Prostate gland (tissue), 2 donors: Measurements from ENCODE around the gene USP17L17. TPM values are rescaled to one million over a fixed set of nuclear protein-coding genes. Genes with fewer than 3 reads are reported as not detected.
"Not testable (repeated sequence)": the region's sequence is repeated elsewhere in the genome, so short reads cannot be mapped to it uniquely, and the experiment has no call there.

ENCODE experiments used
- DNase-seq: peaks from one replicate; pipeline ENCODE4 v3.0.0-alpha.2; 2019; ENCODE audit warnings: low spot score
- H3K27ac ChIP-seq, 2 donors: fragments of 200-600 bp; sonication (generic); 2 replicates each; pipeline ENCODE4 v1.5.1; 2017 to 2019
- H3K27me3 ChIP-seq: fragments of 200-600 bp; sonication (generic); replicated peaks from 2 replicates; pipeline ENCODE4 v1.5.1; 2019; ENCODE audit not compliant: insufficient read depth
- H3K36me3 ChIP-seq, 2 donors: fragments of 200-600 bp; sonication (generic); 1 replicate in 1 of 2; 2 replicates in 1 of 2; pipeline versions ENCODE4 v1.5.1 to v1.8.1; 2017 to 2019
- H3K4me1 ChIP-seq: fragments of 200-600 bp; sonication (generic); replicated peaks from 2 replicates; pipeline ENCODE4 v1.5.1; 2019
- H3K4me3 ChIP-seq, 2 donors: fragments of 200-600 bp; sonication (generic); 2 replicates each; pipeline ENCODE4 v1.5.1; 2017 to 2019
- H3K9me3 ChIP-seq: fragments of 200-600 bp; sonication (generic); 2 replicates; pipeline ENCODE4 v1.5.1; 2017
- WGBS: methylation state at CpG from one replicate; pipeline ENCODE4 v1.1.5; 2018; 5-methylcytosine and 5-hydroxymethylcytosine counted together
- intact Hi-C: fragments of 100-400 bp; cut with DNase I; formaldehyde crosslinking; loops from one replicate; pipeline ENCODE4 v1.14.2; 2022
- total RNA-seq, 2 donors: library from RNA; depleted of rRNA; stranded (reverse); fragments of >200 nt; gene quantifications; one replicate each; pipeline ENCODE4 v1.1.0, GENCODE V29; 2016

Gene USP17L17, protein sequence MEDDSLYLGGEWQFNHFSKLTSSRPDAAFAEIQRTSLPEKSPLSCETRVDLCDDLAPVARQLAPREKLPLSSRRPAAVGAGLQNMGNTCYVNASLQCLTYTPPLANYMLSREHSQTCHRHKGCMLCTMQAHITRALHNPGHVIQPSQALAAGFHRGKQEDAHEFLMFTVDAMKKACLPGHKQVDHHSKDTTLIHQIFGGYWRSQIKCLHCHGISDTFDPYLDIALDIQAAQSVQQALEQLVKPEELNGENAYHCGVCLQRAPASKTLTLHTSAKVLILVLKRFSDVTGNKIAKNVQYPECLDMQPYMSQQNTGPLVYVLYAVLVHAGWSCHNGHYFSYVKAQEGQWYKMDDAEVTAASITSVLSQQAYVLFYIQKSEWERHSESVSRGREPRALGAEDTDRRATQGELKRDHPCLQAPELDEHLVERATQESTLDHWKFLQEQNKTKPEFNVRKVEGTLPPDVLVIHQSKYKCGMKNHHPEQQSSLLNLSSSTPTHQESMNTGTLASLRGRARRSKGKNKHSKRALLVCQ
- total RNA-seq: not detected

DNA sequence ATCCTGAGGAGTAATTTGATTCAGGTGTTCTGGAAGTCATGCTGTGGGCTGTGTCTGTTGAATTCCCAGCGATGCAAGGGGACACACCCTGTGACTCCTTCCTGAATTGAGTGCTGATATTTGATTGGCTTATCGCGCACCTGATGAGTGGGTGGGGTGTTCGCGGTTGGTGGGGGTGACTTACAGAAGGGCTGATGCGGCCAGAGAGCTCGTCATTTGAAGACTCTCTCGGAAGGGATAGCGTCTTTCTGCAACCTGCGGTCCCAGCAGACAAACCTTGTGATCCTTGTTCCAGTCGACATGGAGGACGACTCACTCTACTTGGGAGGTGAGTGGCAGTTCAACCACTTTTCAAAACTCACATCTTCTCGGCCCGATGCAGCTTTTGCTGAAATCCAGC lies at the start of gene USP17L17:
USP17L17 (plus strand) TSS at position 301 of the 400 bp plus-strand sequence; CDS start at position 301, 0 bp downstream.
- H3K9me3 ChIP-seq, intact Hi-C loops, H3K4me3 ChIP-seq, H3K27me3 ChIP-seq, H3K27ac ChIP-seq, H3K4me1 ChIP-seq, DNase-seq, H3K36me3 ChIP-seq: not testable (repeated sequence)
- 93% methylated on average over 14 of the region's 14 CpGs for WGBS

DNA sequence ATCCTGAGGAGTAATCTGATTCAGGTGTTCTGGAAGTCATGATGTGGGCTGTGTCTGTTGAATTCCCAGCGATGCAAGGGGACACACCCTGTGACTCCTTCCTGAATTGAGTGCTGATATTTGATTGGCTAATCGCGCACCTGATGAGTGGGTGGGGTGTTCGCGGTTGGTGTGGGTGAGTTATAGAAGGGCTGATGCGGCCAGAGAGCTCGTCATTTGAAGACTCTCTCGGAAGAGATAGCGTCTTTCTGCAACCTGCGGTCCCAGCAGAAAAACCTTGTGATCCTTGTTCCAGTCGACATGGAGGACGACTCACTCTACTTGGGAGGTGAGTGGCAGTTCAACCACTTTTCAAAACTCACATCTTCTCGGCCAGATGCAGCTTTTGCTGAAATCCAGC lies 33.3 kb upstream of the USP17L17 start, which contains the start of gene USP17L10:
USP17L10 (plus strand) TSS at position 301 of the 400 bp plus-strand sequence; CDS start at position 301, 0 bp downstream.
- H3K27ac ChIP-seq, intact Hi-C loops, H3K9me3 ChIP-seq, DNase-seq, H3K36me3 ChIP-seq, H3K4me3 ChIP-seq, H3K4me1 ChIP-seq, H3K27me3 ChIP-seq: not testable (repeated sequence)
- no CpG with 5 or more reads among the region's 13 CpGs for WGBS

DNA sequence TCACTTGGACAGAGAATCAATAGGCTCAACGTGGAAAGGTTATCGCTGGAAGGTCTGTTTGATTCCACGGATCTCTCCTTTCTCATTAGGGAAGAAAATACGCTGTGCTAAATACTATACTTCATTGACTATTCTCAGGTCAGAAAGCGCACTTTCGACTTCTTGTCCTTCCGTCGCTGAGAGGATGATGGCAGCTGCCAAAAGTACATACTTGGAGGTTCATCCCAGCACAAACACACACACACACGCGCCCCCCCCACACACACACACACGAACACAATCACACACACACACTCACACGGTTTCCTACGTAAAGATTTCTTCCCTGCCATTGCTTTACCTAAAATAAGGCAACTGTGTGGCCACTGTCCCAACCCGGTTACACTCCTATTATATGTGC lies 29.0 kb upstream of the USP17L17 start:
- H3K27me3 ChIP-seq, H3K9me3 ChIP-seq, intact Hi-C loops, H3K36me3 ChIP-seq, H3K4me3 ChIP-seq, H3K4me1 ChIP-seq, H3K27ac ChIP-seq: not testable (repeated sequence)
- DNase-seq: peak; percentile 2
- 76% methylated on average over 9 of the region's 14 CpGs for WGBS

DNA sequence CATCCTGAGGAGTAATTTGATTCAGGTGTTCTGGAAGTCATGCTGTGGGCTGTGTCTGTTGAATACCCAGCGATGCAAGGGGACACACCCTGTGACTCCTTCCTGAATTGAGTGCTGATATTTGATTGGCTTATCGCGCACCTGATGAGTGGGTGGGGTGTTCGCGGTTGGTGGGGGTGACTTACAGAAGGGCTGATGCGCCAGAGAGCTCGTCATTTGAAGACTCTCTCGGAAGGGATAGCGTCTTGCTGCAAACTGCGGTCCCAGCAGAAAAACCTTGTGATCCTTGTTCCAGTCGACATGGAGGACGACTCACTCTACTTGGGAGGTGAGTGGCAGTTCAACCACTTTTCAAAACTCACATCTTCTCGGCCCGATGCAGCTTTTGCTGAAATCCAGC lies 28.6 kb upstream of the USP17L17 start, which contains the start of gene USP17L11:
USP17L11 (plus strand) TSS at position 301 of the 400 bp plus-strand sequence; CDS start at position 301, 0 bp downstream.
- no CpG with 5 or more reads among the region's 14 CpGs for WGBS
- H3K27me3 ChIP-seq, DNase-seq, H3K27ac ChIP-seq, intact Hi-C loops, H3K4me1 ChIP-seq, H3K36me3 ChIP-seq, H3K9me3 ChIP-seq, H3K4me3 ChIP-seq: not testable (repeated sequence)

DNA sequence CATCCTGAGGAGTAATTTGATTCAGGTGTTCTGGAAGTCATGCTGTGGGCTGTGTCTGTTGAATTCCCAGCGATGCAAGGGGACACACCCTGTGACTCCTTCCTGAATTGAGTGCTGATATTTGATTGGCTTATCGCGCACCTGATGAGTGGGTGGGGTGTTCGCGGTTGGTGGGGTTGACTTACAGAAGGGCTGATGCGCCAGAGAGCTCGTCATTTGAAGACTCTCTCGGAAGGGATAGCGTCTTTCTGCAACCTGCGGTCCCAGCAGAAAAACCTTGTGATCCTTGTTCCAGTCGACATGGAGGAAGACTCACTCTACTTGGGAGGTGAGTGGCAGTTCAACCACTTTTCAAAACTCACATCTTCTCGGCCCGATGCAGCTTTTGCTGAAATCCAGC lies 23.8 kb upstream of the USP17L17 start, which contains the start of gene USP17L12:
USP17L12 (plus strand) TSS at position 301 of the 400 bp plus-strand sequence; CDS start at position 301, 0 bp downstream.
- H3K9me3 ChIP-seq, H3K27me3 ChIP-seq, H3K27ac ChIP-seq, H3K4me1 ChIP-seq, intact Hi-C loops, H3K36me3 ChIP-seq, DNase-seq, H3K4me3 ChIP-seq: not testable (repeated sequence)
- WGBS: no CpG with 5 or more reads among the region's 13 CpGs

DNA sequence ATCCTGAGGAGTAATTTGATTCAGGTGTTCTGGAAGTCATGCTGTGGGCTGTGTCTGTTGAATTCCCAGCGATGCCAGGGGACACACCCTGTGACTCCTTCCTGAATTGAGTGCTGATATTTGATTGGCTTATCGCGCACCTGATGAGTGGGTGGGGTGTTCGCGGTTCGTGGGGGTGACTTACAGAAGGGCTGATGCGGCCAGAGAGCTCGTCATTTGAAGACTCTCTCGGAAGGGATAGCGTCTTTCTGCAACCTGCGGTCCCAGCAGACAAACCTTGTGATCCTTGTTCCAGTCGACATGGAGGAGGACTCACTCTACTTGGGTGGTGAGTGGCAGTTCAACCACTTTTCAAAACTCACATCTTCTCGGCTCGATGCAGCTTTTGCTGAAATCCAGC lies 19.1 kb upstream of the USP17L17 start, which contains the start of gene USP17L13:
USP17L13 (plus strand) TSS at position 301 of the 400 bp plus-strand sequence; CDS start at position 301, 0 bp downstream.
- H3K4me3 ChIP-seq, H3K9me3 ChIP-seq, intact Hi-C loops, H3K27ac ChIP-seq, DNase-seq, H3K27me3 ChIP-seq, H3K4me1 ChIP-seq, H3K36me3 ChIP-seq: not testable (repeated sequence)
- whole genome bisulfite sequencing: no CpG with 5 or more reads among the region's 14 CpGs

DNA sequence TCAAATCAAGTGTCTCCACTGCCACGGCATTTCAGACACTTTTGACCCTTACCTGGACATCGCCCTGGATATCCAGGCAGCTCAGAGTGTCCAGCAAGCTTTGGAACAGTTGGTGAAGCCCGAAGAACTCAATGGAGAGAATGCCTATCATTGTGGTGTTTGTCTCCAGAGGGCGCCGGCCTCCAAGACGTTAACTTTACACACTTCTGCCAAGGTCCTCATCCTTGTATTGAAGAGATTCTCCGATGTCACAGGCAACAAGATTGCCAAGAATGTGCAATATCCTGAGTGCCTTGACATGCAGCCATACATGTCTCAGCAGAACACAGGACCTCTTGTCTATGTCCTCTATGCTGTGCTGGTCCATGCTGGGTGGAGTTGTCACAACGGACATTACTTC lies 13.4 kb upstream of the USP17L17 start:
- WGBS: 92% methylated on average over 5 of the region's 8 CpGs
- H3K27me3 ChIP-seq, intact Hi-C loops, H3K36me3 ChIP-seq, H3K4me1 ChIP-seq, H3K9me3 ChIP-seq, H3K4me3 ChIP-seq, H3K27ac ChIP-seq: not testable (repeated sequence)
- DNase-seq: peak; percentile 2

DNA sequence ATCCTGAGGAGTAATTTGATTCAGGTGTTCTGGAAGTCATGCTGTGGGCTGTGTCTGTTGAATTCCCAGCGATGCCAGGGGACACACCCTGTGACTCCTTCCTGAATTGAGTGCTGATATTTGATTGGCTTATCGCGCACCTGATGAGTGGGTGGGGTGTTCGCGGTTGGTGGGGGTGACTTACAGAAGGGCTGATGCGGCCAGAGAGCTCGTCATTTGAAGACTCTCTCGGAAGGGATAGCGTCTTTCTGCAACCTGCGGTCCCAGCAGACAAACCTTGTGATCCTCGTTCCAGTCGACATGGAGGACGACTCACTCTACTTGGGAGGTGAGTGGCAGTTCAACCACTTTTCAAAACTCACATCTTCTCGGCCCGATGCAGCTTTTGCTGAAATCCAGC lies 9.6 kb upstream of the USP17L17 start, which contains the start of gene USP17L15:
USP17L15 (plus strand) TSS at position 301 of the 400 bp plus-strand sequence; CDS start at position 301, 0 bp downstream.
- H3K4me3 ChIP-seq, intact Hi-C loops, H3K4me1 ChIP-seq, H3K36me3 ChIP-seq, H3K27ac ChIP-seq, H3K27me3 ChIP-seq, H3K9me3 ChIP-seq, DNase-seq: not testable (repeated sequence)
- no CpG with 5 or more reads among the region's 15 CpGs for WGBS

DNA sequence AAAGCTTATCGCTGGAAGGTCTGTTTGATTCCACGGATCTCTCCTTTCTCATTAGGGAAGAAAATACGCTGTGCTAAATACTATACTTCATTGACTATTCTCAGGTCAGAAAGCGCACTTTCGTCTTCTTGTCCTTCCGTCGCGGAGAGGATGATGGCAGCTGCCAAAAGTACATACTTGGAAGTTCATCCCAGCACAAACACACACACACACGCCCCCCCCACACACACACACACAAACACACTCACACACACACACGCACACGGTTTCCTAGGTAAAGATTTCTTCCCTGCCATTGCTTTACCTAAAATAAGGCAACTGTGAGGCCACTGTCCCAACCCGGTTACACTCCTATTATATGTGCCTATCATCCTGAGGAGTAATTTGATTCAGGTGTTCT lies 5.2 kb upstream of the USP17L17 start:
- H3K27me3 ChIP-seq, H3K9me3 ChIP-seq, H3K4me1 ChIP-seq, H3K4me3 ChIP-seq, intact Hi-C loops, H3K36me3 ChIP-seq, H3K27ac ChIP-seq, DNase-seq: not testable (repeated sequence)
- no CpG with 5 or more reads among the region's 12 CpGs for WGBS

DNA sequence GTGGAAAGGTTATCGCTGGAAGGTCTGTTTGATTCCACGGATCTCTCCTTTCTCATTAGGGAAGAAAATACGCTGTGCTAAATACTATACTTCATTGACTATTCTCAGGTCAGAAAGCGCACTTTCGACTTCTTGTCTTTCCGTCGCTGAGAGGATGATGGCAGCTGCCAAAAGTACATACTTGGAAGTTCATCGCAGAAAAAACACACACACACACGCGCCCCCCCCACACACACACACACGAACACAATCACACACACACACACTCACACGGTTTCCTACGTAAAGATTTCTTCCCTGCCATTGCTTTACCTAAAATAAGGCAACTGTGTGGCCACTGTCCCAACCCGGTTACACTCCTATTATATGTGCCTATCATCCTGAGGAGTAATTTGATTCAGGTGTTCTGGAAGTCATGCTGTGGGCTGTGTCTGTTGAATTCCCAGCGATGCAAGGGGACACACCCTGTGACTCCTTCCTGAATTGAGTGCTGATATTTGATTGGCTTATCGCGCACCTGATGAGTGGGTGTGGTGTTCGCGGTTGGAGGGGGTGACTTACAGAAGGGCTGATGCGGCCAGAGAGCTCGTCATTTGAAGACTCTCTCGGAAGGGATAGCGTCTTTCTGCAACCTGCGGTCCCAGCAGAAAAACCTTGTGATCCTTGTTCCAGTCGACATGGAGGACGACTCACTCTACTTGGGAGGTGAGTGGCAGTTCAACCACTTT lies 4.4 kb downstream of the USP17L17 start, which contains the start of gene USP17L18:
USP17L18 (plus strand) TSS at position 678 of the 728 bp plus-strand sequence; CDS start at position 678, 0 bp downstream.
- H3K9me3 ChIP-seq, H3K4me1 ChIP-seq, H3K36me3 ChIP-seq, intact Hi-C loops, H3K27me3 ChIP-seq, H3K4me3 ChIP-seq, H3K27ac ChIP-seq: not testable (repeated sequence)
- DNase-seq: peak; percentile 8
- 95% methylated on average over 16 of the region's 26 CpGs for WGBS

DNA sequence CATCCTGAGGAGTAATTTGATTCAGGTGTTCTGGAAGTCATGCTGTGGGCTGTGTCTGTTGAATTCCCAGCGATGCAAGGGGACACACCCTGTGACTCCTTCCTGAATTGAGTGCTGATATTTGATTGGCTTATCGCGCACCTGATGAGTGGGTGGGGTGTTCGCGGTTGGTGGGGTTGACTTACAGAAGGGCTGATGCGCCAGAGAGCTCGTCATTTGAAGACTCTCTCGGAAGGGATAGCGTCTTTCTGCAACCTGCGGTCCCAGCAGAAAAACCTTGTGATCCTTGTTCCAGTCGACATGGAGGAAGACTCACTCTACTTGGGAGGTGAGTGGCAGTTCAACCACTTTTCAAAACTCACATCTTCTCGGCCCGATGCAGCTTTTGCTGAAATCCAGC lies 9.4 kb downstream of the USP17L17 start, which contains the start of gene USP17L19:
USP17L19 (plus strand) TSS at position 301 of the 400 bp plus-strand sequence; CDS start at position 301, 0 bp downstream.
- intact Hi-C loops, H3K4me3 ChIP-seq, DNase-seq, H3K27me3 ChIP-seq, H3K27ac ChIP-seq, H3K4me1 ChIP-seq, H3K9me3 ChIP-seq, H3K36me3 ChIP-seq: not testable (repeated sequence)
- WGBS: no CpG with 5 or more reads among the region's 13 CpGs

DNA sequence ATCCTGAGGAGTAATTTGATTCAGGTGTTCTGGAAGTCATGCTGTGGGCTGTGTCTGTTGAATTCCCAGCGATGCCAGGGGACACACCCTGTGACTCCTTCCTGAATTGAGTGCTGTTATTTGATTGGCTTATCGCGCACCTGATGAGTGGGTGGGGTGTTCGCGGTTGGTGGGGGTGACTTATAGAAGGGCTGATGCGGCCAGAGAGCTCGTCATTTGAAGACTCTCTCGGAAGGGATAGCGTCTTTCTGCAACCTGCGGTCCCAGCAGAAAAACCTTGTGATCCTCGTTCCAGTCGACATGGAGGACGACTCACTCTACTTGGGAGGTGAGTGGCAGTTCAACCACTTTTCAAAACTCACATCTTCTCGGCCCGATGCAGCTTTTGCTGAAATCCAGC lies 14.1 kb downstream of the USP17L17 start, which contains the start of gene USP17L20:
USP17L20 (plus strand) TSS at position 301 of the 400 bp plus-strand sequence; CDS start at position 301, 0 bp downstream.
- H3K27ac ChIP-seq, H3K36me3 ChIP-seq, H3K27me3 ChIP-seq, intact Hi-C loops, H3K4me3 ChIP-seq, H3K9me3 ChIP-seq, DNase-seq, H3K4me1 ChIP-seq: not testable (repeated sequence)
- WGBS: no CpG with 5 or more reads among the region's 15 CpGs
